NCI-H128 (cell line): ENCODE measurements around the gene GOLGA2.

Source experiments
- DNase-seq: peaks from one replicate; lab custom pipeline; 2025; ENCODE audit not compliant: unreplicated experiment; lab: John Stamatoyannopoulos, UW

Gene GOLGA2, protein sequence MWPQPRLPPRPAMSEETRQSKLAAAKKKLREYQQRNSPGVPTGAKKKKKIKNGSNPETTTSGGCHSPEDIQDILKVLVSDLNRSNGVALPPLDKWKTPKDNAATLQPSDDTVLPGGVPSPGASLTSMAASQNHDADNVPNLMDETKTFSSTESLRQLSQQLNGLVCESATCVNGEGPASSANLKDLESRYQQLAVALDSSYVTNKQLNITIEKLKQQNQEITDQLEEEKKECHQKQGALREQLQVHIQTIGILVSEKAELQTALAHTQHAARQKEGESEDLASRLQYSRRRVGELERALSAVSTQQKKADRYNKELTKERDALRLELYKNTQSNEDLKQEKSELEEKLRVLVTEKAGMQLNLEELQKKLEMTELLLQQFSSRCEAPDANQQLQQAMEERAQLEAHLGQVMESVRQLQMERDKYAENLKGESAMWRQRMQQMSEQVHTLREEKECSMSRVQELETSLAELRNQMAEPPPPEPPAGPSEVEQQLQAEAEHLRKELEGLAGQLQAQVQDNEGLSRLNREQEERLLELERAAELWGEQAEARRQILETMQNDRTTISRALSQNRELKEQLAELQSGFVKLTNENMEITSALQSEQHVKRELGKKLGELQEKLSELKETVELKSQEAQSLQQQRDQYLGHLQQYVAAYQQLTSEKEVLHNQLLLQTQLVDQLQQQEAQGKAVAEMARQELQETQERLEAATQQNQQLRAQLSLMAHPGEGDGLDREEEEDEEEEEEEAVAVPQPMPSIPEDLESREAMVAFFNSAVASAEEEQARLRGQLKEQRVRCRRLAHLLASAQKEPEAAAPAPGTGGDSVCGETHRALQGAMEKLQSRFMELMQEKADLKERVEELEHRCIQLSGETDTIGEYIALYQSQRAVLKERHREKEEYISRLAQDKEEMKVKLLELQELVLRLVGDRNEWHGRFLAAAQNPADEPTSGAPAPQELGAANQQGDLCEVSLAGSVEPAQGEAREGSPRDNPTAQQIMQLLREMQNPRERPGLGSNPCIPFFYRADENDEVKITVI

DNA sequence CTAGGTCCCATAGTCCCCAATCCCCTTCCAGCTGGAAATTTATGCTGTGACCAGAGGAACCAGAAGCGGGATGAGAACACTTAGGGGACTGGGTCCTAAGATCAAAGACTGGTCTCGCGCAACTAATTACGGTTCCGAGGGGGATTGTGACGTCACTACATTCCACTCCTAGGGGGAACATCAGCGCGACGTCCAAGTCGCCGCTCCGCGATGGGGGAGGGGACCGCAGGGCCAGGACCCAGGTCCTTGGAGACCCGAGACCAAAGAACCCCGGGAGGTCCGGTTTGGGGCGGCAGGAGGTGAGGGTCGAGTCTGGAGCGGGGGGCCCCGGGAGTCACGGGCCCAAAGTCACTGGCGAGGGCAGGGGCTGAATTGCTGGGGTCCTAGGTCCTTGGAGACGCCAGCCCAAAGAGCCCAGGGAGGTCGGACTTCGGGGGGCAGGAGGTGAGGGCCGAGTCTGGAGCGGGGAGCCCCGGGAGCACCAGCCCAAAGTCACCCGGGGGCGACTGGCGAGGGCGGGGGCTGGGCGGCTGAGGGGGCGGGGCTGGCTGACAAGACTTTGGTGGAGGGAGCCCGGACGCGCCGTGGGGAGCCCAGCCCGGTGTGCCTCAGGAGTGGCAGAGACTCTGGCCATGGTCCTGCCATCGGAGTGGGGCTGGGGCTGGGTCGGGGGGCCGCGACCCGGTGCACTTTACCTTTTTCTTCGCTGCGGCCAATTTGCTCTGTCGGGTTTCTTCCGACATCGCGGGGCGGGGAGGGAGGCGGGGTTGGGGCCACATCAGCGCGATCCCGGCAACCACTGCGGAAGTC, at the start of gene GOLGA2:
Gene GOLGA2 (minus strand): TSS at position 810 of the 810 bp plus-strand sequence. CDS start 31 bp downstream, at position 779.
- no peak for DNase-seq

- DNase-seq, result no peak
Measured at GRCh38 chr9:128324401-128324800, 48.6 kb upstream of the GOLGA2 start.

GRCh38 chr9:128323791-128324190, 48.0 kb upstream of the GOLGA2 start:
- DNase-seq, result no peak

GRCh38 chr9:128323212-128323730, 47.5 kb upstream of the GOLGA2 start:
- DNase-seq, result no peak

- peak; percentile 87 for DNase-seq
Measured at GRCh38 chr9:128322404-128323211, 46.8 kb upstream of the GOLGA2 start, which contains the start of the genes COQ4 and TRUB2. Gene COQ4 (plus strand): TSS chr9:128322839. CDS start chr9:128322859, 20 bp downstream. Gene TRUB2 (minus strand): TSS chr9:128322447. CDS start chr9:128322408, 39 bp downstream.

DNA sequence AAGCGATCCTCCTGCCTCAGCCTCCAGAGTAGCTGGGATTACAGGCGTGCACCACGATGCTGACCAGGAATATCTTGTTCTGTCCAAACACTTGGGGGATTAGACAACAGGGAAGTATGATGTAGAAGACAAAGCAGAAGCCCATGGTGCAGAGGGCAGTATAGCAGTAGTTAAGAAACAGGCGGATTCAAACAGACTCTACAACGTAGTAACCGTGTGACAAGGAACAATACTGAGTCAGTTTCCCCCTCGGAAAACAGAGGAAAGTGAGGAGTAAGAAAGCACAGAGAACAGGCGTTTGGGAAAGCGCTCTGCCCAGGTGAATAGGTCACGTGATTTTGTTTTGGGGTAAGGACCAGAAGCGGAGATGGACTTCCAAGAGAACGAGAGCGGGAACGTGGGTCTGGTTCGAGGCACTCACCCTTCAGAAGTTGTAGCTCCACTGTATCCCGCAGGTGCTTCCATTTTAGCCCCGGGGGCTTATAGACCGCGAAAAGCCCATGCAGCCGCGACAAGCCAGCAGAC, 46.1 kb upstream of the GOLGA2 start:
- DNase-seq, result no peak

- no peak for DNase-seq
Measured at GRCh38 chr9:128321343-128321742, 45.5 kb upstream of the GOLGA2 start.

DNA sequence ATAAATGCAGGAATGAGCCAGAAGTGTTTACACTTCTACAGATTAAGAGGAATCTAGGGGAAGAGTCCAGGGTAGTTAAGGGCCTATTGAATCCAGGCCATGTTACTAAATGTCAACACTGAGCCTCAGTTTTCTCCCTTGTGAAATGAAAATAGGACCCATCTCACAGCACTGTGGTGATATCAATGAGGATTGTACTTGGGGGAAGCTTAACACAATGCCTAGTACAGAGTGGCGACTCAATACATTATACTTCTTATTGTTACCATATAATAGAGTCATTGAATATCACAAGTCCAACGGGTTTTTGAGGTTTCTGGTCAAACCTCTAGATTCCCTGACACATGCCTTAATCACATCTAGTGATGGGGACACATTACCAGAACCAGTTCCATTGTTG, 41.8 kb upstream of the GOLGA2 start:
- no peak for DNase-seq

DNA sequence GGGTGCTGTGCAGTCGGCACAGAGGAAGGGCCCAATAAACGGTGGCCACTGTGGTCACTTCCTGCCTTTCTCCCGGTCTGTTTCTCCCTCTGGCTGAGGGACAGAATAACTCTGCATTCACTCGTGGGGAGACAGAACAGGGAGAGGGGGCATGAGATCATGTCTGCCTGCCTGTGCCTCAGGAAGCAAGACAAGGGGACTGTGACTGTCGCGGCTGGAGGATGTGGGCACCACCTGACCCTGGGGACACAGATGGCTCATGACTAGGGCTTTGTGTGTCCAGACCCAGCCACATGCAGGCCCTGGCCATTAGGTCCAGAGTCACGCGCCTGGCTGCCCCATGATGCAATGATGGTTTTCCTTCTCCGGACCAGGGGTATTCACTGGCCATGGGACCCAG, 40.6 kb upstream of the GOLGA2 start:
- no peak for DNase-seq

GRCh38 chr9:128314697-128315096, 38.9 kb upstream of the GOLGA2 start:
- no peak for DNase-seq

DNA sequence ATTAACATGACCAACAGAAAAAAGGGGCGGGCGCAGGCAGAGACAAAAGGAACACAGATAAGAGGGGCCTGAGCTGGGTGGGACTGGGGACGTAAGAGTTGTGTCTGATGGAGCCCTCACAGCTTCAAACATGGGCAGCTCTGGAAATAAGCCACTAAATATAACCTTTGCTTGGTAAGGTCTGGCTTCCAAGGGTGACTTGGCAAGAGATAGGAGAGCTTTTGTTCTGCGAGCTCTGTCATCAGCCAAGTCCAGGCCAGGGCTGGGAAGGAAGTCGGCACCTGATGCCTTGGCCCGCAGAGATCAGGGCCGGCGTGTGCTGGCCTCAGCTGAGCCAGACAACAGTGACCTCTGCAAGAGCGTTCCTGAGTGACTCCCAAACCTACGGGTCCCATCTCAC, 34.7 kb upstream of the GOLGA2 start:
- no peak for DNase-seq

- DNase-seq, result no peak
Measured at GRCh38 chr9:128309551-128309950, 33.7 kb upstream of the GOLGA2 start.

GRCh38 chr9:128304971-128305288, 29.1 kb upstream of the GOLGA2 start:
- DNase-seq, result no peak

GRCh38 chr9:128304136-128304970, 28.5 kb upstream of the GOLGA2 start:
- no peak for DNase-seq

GRCh38 chr9:128298535-128299482, 23.0 kb upstream of the GOLGA2 start:
- no peak for DNase-seq

DNA sequence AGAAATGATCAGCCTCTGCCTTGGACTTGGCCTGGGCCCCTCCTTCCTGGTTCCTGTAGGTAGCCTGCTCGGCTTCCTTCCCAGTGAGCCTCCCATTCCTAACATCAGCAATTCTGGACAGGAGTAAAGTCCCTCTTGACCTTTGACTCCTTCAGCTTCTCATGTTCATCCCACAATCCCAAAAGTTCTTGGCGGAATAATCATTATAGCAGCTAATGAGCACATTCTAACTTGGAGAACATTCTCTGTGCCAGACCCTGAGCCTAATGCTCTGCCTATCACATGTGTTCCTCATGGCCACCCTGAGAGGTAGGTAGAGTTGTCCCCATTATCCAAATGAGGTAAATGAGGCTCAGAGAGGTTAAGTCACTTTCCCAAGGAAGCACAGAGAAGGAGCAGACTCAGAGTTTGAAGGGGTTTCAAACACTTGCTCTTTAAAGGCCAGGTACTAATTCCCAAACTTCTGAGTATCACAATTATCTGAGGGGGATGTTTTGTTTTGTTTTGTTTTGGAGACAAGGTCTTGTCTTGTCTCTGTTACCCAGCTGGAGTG, 21.5 kb upstream of the GOLGA2 start:
- no peak for DNase-seq
